22Rv1 (cell line): ENCODE data around the gene ANKRD13C.
"Not testable (repeated sequence)": the region's sequence is repeated elsewhere in the genome, so short reads cannot be mapped to it uniquely, and the experiment has no call there.

Experiments used
- H3K27ac ChIP-seq: fragments of 450-650 bp; 2 replicates; pipeline ENCODE4 v1.5.1; 2017
- CTCF ChIP-seq: fragments of 450-650 bp; IDR thresholded peaks from 2 replicates; pipeline ENCODE4 v1.5.1; 2017; ENCODE audit warnings: mild to moderate bottlenecking
- ZFX ChIP-seq: fragments of 450-650 bp; IDR thresholded peaks from 2 replicates; pipeline ENCODE4 v1.6.1; 2017; ENCODE audit warnings: antibody characterized with exemption, borderline replicate concordance

ANKRD13C gene

DNA sequence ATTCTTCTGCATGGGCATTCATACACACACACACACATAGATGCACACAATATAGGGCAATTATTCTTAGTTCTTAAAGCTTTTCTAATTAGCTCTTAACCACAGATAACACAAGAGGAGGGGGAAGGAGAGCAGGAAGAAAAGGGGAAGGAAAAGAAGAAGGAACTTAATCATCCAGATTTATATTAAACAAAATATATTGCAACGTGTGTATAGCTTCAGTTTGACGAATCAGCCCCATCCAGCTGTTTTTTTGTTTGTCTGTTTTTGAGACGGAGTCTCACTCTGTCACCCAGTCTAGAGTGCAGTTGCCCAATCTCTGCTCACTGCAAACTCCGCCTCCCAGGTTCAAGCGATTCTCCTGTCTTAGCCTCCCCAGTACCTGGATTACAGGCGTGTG, 21.7 kb upstream of the ANKRD13C start:
- no peak for TF ChIP-seq CTCF
- TF ChIP-seq ZFX: no peak
- H3K27ac ChIP-seq: no peak overlapping the region

- not testable (repeated sequence) for H3K27ac ChIP-seq
Measured at GRCh38 chr1:70373580-70373979, 19.1 kb upstream of the ANKRD13C start.

GRCh38 chr1:70372426-70372825, 17.9 kb upstream of the ANKRD13C start:
- TF ChIP-seq CTCF (no peak), ZFX (no peak)
- no peak overlapping the region for H3K27ac ChIP-seq

- not testable (repeated sequence) for H3K27ac ChIP-seq
Measured at GRCh38 chr1:70371586-70371985, 17.1 kb upstream of the ANKRD13C start.

DNA sequence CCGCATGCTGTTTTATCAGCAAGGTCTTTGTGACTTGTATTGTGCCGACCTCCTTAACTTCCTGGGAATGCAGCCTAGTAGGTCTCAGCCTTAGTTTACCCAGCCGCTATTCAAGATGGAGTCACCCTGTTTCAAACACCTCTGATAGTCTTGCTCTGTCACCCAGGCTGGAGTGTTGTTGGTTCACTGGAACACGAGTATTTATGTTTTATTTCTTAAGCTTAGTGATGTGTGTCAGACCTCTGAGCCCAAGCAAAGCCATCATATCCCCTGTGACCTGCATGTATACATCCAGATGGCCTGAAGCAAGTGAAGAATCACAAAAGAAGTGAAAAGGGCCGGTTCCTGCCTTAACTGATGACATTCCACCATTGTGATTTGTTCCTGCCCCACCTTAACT, 12.9 kb upstream of the ANKRD13C start:
- H3K27ac ChIP-seq: not testable (repeated sequence)

DNA sequence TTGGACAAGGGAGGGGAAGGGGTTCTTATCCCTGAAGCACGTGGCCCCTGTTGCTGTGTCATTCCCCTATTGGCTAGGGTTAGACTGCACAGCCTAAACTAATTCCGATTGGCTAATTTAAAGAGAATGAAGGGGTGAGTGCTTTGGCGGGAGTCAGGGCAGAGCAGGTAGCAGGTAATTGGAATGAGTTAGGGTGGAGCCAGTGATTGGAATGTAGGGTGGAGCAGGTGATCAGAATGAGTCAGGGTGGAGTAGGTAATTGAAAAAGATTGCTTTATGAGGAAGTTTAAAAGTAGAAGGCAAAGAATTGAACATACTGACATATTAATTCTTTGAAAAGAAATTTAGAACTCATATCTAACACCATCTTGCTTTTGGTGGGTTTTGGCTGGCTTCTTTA, 12.5 kb upstream of the ANKRD13C start:
- not testable (repeated sequence) for H3K27ac ChIP-seq

- not testable (repeated sequence) for H3K27ac ChIP-seq
Measured at GRCh38 chr1:70366425-70366952, 12.0 kb upstream of the ANKRD13C start.

GRCh38 chr1:70364439-70364838, 9.9 kb upstream of the ANKRD13C start:
- no peak overlapping the region for H3K27ac ChIP-seq

DNA sequence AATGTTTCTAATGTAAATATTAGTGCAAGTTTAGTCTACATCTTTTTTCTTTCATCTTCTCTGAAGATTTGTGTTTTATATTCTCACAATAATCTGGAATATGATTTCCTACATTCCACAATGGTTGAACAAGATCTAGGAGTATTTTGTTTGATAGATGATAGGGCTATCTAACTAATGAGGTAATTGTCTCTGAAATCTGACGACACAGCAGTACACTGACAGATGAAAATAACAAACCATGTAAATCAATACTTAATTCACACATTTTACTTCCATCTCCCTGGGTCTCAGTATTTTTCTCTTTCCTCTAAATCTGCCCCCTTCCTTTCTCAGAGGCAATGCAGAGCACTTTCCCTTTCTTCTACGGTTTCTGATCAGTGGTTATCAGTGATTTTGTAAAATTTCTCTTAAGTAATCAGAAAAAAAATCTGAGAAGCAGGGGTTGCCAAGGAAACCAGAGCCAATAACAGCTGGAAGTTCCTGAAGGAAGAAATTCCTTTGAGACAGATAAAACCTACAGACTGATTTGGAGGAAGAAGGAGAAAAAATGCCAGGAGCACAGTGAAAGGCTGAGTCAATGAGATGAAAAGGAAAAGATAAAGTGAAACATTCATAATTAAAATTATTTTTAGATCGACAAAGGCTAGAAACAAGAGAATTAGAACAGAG, 7.3 kb upstream of the ANKRD13C start:
- no peak for TF ChIP-seq ZFX
- no peak for TF ChIP-seq CTCF
- no peak overlapping the region for H3K27ac ChIP-seq

More at GRCh38 chr1:70364439-70364838, 9.9 kb upstream of the ANKRD13C start:
- no peak for TF ChIP-seq CTCF

- H3K27ac ChIP-seq: no peak overlapping the region
- TF ChIP-seq ZFX (no peak), CTCF (no peak)
Measured at GRCh38 chr1:70360321-70360720, 5.8 kb upstream of the ANKRD13C start.
